PC-3 (cell line): ENCODE measurements around the gene STK32C. TPM values are rescaled to one million over a fixed set of nuclear protein-coding genes. Genes with fewer than 3 reads are reported as not detected.

ENCODE experiments used
- ATAC-seq: fragments of 200-7000 bp; cut with Tn5 transposase; 2 replicates; pipeline ENCODE4 v1.9.1; 2020; ENCODE audit warnings: mild to moderate bottlenecking, moderate library complexity
- BruUV-seq: library from RNA; stranded (reverse); fragments of 400-500 nt; replicated peaks from 2 replicates; lab custom pipeline; 2021; lab: Mats Ljungman, UMichigan
- CTCF ChIA-PET: fragments of 300-600 bp; sonication (Branson Sonifier 250); formaldehyde crosslinking; loops from one replicate; lab custom pipeline; 2022; ENCODE audit warnings: antibody characterized with exemption; lab: Charles Lee
- POLR2A ChIA-PET: fragments of 300-600 bp; sonication (Branson Sonifier 250); formaldehyde crosslinking; loops from one replicate; lab custom pipeline; 2022; ENCODE audit warnings: antibody characterized with exemption; ENCODE audit not compliant: unreplicated experiment; lab: Charles Lee
- DNase-seq: peaks from one replicate; pipeline ENCODE4 v3.0.0-alpha.2; 2015
- H2AFZ ChIP-seq: fragments of 300-600 bp; sonication (generic); 2 replicates; pipeline ENCODE4 v1.6.0; 2016; ENCODE audit warnings: antibody characterized with exemption, low read length
- H3F3A ChIP-seq: fragments of 300-600 bp; sonication (generic); one replicate; pipeline ENCODE4 v1.6.0; 2017; ENCODE audit warnings: antibody characterized with exemption, low read length, control low read depth, mild to moderate bottlenecking; ENCODE audit not compliant: unreplicated experiment
- H3K27ac ChIP-seq: fragments of 300-600 bp; sonication (generic); 2 replicates; pipeline ENCODE4 v1.5.1; 2016; ENCODE audit warnings: mild to moderate bottlenecking, low read length
- H3K27me3 ChIP-seq: fragments of 300-600 bp; sonication (generic); 2 replicates; pipeline ENCODE4 v1.6.1; 2016; ENCODE audit warnings: low read length, mixed read lengths
- H3K36me3 ChIP-seq: fragments of 300-600 bp; sonication (generic); 2 replicates; pipeline ENCODE4 v1.6.1; 2016; ENCODE audit warnings: low read depth, mixed run types, low read length, mixed read lengths
- H3K4me1 ChIP-seq: fragments of 300-600 bp; sonication (generic); 2 replicates; pipeline ENCODE4 v1.5.1; 2016; ENCODE audit warnings: low read length; ENCODE audit not compliant: insufficient read depth
- H3K4me2 ChIP-seq: fragments of 300-600 bp; sonication (generic); 2 replicates; pipeline ENCODE4 v1.6.0; 2016; ENCODE audit warnings: low read length
- H3K4me3 ChIP-seq: fragments of 300-600 bp; sonication (generic); 2 replicates; pipeline ENCODE4 v1.5.1; 2016; ENCODE audit warnings: mild to moderate bottlenecking, low read length, mixed read lengths
- H3K79me2 ChIP-seq: fragments of 300-600 bp; sonication (generic); 2 replicates; pipeline ENCODE4 v1.6.1; 2017; ENCODE audit warnings: low read length, mixed read lengths
- H3K9ac ChIP-seq: fragments of 300-600 bp; sonication (generic); 2 replicates; pipeline ENCODE4 v1.6.0; 2016; ENCODE audit warnings: mild to moderate bottlenecking, low read length
- H3K9me2 ChIP-seq: fragments of 300-600 bp; sonication (generic); replicated peaks from 2 replicates; pipeline ENCODE4 v1.6.1; 2016; ENCODE audit warnings: mixed run types, low read length, mixed read lengths
- H3K9me3 ChIP-seq: fragments of 300-600 bp; sonication (generic); 2 replicates; pipeline ENCODE4 v1.6.1; 2016; ENCODE audit warnings: low read length, mixed read lengths
- H4K20me1 ChIP-seq: fragments of 300-600 bp; sonication (generic); 2 replicates; pipeline ENCODE4 v1.6.1; 2016; ENCODE audit warnings: low read length, mixed read lengths
- CTCF ChIP-seq: fragments of 300-600 bp; sonication (generic); conservative IDR thresholded peaks from 2 replicates; pipeline ENCODE4 v1.5.1; 2017; ENCODE audit warnings: antibody characterized with exemption, low read depth, mild to moderate bottlenecking, low read length
- EZH2 ChIP-seq: fragments of 300-600 bp; sonication (generic); IDR thresholded peaks from one replicate; pipeline ENCODE4 v1.6.1; 2017; ENCODE audit warnings: antibody characterized with exemption, mild to moderate bottlenecking, low read length; ENCODE audit not compliant: unreplicated experiment
- EZH2phosphoT487 ChIP-seq: fragments of 300-600 bp; sonication (generic); IDR thresholded peaks from 2 replicates; pipeline ENCODE4 v1.6.1; 2018; ENCODE audit warnings: mild to moderate bottlenecking, antibody characterized with exemption, low read length, borderline replicate concordance
- intact Hi-C: fragments of 100-400 bp; cut with micrococcal nuclease; formaldehyde crosslinking; loops from 2 replicates; pipeline ENCODE4 v1.9.0; 2023
- total RNA-seq: library from RNA; depleted of rRNA; stranded (reverse); fragments of >200 nt; gene quantifications from 2 replicates; pipeline ENCODE4 v1.2.3, GENCODE V29; 2014

The STK32C gene
- total RNA-seq, 1 experiment from 2014 or later = 28.3 TPM

- TF ChIP-seq EZH2 (no peak), EZH2phosphoT487 (no peak), CTCF (no peak)
- CTCF ChIA-PET = no interaction called here
- H3K9me3 ChIP-seq = no peaks in the 10 kb centered on the region
- H2AFZ ChIP-seq = no peak overlapping the region
- ATAC-seq (no peak), DNase-seq (no peak)
- no peak overlapping the region for H3K4me3 ChIP-seq
- POLR2A ChIA-PET = no interaction called here
- H3K27me3 ChIP-seq = no peaks in the 10 kb centered on the region
- no peak overlapping the region for H3K27ac ChIP-seq
- H3K36me3 ChIP-seq = no peaks in the 10 kb centered on the region
- H3K9me2 ChIP-seq = no peaks in the 10 kb centered on the region
- no peaks in the 10 kb centered on the region for H3K79me2 ChIP-seq
- intact Hi-C loops = no loop called here
- no TSS peak for BruUV-seq
- H3K4me1 ChIP-seq = peaks cover 7% of the 10 kb centered on the region
- no peaks in the 10 kb centered on the region for H4K20me1 ChIP-seq
- H3K4me2 ChIP-seq = no peak overlapping the region
- H3F3A ChIP-seq = no peaks in the 10 kb centered on the region
- H3K9ac ChIP-seq = no peak overlapping the region
Measured at GRCh38 chr10:132166216-132166950, 141.4 kb downstream of the STK32C start.

GRCh38 chr10:132165416-132165980 lies 142.3 kb downstream of the STK32C start:
- no peaks in the 10 kb centered on the region for H3K9me2 ChIP-seq
- DNase-seq (no peak), ATAC-seq (no peak)
- no peaks in the 10 kb centered on the region for H3K27me3 ChIP-seq
- H2AFZ ChIP-seq = no peak overlapping the region
- H3K9me3 ChIP-seq = no peaks in the 10 kb centered on the region
- ChIA-PET POLR2A (no interaction called here), CTCF (no interaction called here)
- H3K9ac ChIP-seq = no peak overlapping the region
- H3K36me3 ChIP-seq = no peaks in the 10 kb centered on the region
- H3K27ac ChIP-seq = no peak overlapping the region
- H4K20me1 ChIP-seq = no peaks in the 10 kb centered on the region
- no TSS peak for BruUV-seq
- no peak overlapping the region for H3K4me3 ChIP-seq
- TF ChIP-seq EZH2 = no peak
- TF ChIP-seq CTCF = no peak
- H3F3A ChIP-seq = no peaks in the 10 kb centered on the region
- intact Hi-C loops = no loop called here
- H3K79me2 ChIP-seq = no peaks in the 10 kb centered on the region
- peaks cover 7% of the 10 kb centered on the region for H3K4me1 ChIP-seq
- no peak overlapping the region for H3K4me2 ChIP-seq

- Histone ChIP-seq H3K79me2 (no peaks in the 10 kb centered on the region), H3K9me3 (no peaks in the 10 kb centered on the region), H3K27me3 (no peaks in the 10 kb centered on the region), H3K4me1 (peaks cover 7% of the 10 kb centered on the region), H3K36me3 (no peaks in the 10 kb centered on the region), H3K9ac (no peak overlapping the region), H3K9me2 (no peaks in the 10 kb centered on the region), H3F3A (no peaks in the 10 kb centered on the region), H2AFZ (no peak overlapping the region), H3K4me2 (no peak overlapping the region), H3K4me3 (no peak overlapping the region), H4K20me1 (no peaks in the 10 kb centered on the region), H3K27ac (no peak overlapping the region)
- DNase-seq (no peak), ATAC-seq (no peak)
- ChIA-PET CTCF (no interaction called here), POLR2A (no interaction called here)
- intact Hi-C loops = no loop called here
- BruUV-seq = no TSS peak
- TF ChIP-seq CTCF = no peak
- no peak for TF ChIP-seq EZH2phosphoT487
- no peak for TF ChIP-seq EZH2
Measured at GRCh38 chr10:132164761-132165278, 142.9 kb downstream of the STK32C start.
